WERI-Rb-1 (cell line): ENCODE measurements around the gene TTK.

ENCODE experiments used
- DNase-seq: peaks from one replicate; pipeline ENCODE4 v3.0.0-alpha.2; 2020
- H3K27ac ChIP-seq: fragments of 250-450 bp; sonication (Bioruptor Pico); 2 replicates; pipeline ENCODE4 v1.5.1; 2020; ENCODE audit warnings: mild to moderate bottlenecking, moderate library complexity
- H3K27me3 ChIP-seq: fragments of 250-450 bp; sonication (Bioruptor Pico); 2 replicates; pipeline ENCODE4 v1.5.1; 2021; ENCODE audit warnings: mild to moderate bottlenecking, low read depth, moderate library complexity; ENCODE audit not compliant: insufficient read depth, severe bottlenecking
- H3K36me3 ChIP-seq: fragments of 250-450 bp; sonication (Bioruptor Pico); 2 replicates; pipeline ENCODE4 v1.5.1; 2020; ENCODE audit warnings: mild to moderate bottlenecking, moderate library complexity
- H3K4me3 ChIP-seq: 2 replicates; pipeline ENCODE4 v1.5.1; 2011; ENCODE audit warnings: low read depth, mild to moderate bottlenecking, control low read depth, low read length
- H3K9me3 ChIP-seq: fragments of 250-450 bp; sonication (Bioruptor Pico); 2 replicates; pipeline ENCODE4 v1.5.1; 2021; ENCODE audit warnings: mild to moderate bottlenecking, moderate library complexity; ENCODE audit not compliant: severe bottlenecking
- CTCF ChIP-seq: IDR thresholded peaks from 2 replicates; pipeline ENCODE4 v1.5.1; 2011; ENCODE audit warnings: low read depth, mild to moderate bottlenecking, control low read depth, inconsistent platforms, low read length

Gene TTK

GRCh38 chr6:80004173-80005072 lies at the start of gene TTK:
TTK (plus strand) TSS chr6:80004649; CDS start chr6:80005844, 1,195 bp downstream.
- Histone ChIP-seq H3K27me3 (no peaks in the 10 kb centered on the region), H3K36me3 (peaks cover 20% of the 10 kb centered on the region), H3K27ac (peak within 1 kb of the TSS; percentile 92), H3K9me3 (no peaks in the 10 kb centered on the region), H3K4me3 (peak within 1 kb of the TSS; percentile 63)
- TF ChIP-seq CTCF: no peak
- DNase-seq: peak; percentile 95

GRCh38 chr6:79954849-79955248 lies 49.6 kb upstream of the TTK start:
- no peak overlapping the region for H3K4me3 ChIP-seq
- no peaks in the 10 kb centered on the region for H3K36me3 ChIP-seq
- TF ChIP-seq CTCF: no peak
- H3K27me3 ChIP-seq: no peaks in the 10 kb centered on the region
- H3K9me3 ChIP-seq: no peaks in the 10 kb centered on the region
- no peak for DNase-seq
- no peak overlapping the region for H3K27ac ChIP-seq

- H3K36me3 ChIP-seq: no peaks in the 10 kb centered on the region
- H3K27ac ChIP-seq: no peak overlapping the region
- no peak for DNase-seq
- no peak for TF ChIP-seq CTCF
- H3K4me3 ChIP-seq: no peak overlapping the region
- no peaks in the 10 kb centered on the region for H3K27me3 ChIP-seq
- no peaks in the 10 kb centered on the region for H3K9me3 ChIP-seq
These were observed 39.8 kb upstream of the TTK start for GRCh38 chr6:79964607-79965081.

GRCh38 chr6:79967178-79967577 lies 37.3 kb upstream of the TTK start:
- H3K27ac ChIP-seq: no peak overlapping the region
- no peak overlapping the region for H3K4me3 ChIP-seq
- no peaks in the 10 kb centered on the region for H3K36me3 ChIP-seq
- H3K9me3 ChIP-seq: peaks cover 8% of the 10 kb centered on the region
- H3K27me3 ChIP-seq: no peaks in the 10 kb centered on the region
- no peak for DNase-seq
- TF ChIP-seq CTCF: no peak

- no peak for TF ChIP-seq CTCF
- no peak for DNase-seq
- H3K4me3 ChIP-seq: no peak overlapping the region
- no peaks in the 10 kb centered on the region for H3K36me3 ChIP-seq
- peaks cover 8% of the 10 kb centered on the region for H3K9me3 ChIP-seq
- H3K27me3 ChIP-seq: no peaks in the 10 kb centered on the region
- no peak overlapping the region for H3K27ac ChIP-seq
These were observed 34.7 kb upstream of the TTK start for GRCh38 chr6:79969784-79970183.
